Hepatocyte (in vitro differentiated cells): ENCODE results near the gene RNF32. TPM values are rescaled to one million over a fixed set of nuclear protein-coding genes. Genes with fewer than 3 reads are reported as not detected.

Experiments
- DNase-seq: peaks from one replicate; pipeline ENCODE4 v3.0.0-alpha.2; 2016; ENCODE audit warnings: low spot score
- H2AFZ ChIP-seq: fragments of 200-600 bp; sonication (generic); 2 replicates; pipeline ENCODE4 v1.6.0; 2016; ENCODE audit warnings: antibody characterized with exemption, mild to moderate bottlenecking
- H3K27ac ChIP-seq: fragments of 200-600 bp; sonication (generic); 2 replicates; pipeline ENCODE4 v1.5.1; 2016; ENCODE audit warnings: mild to moderate bottlenecking
- H3K27me3 ChIP-seq: fragments of 200-600 bp; sonication (generic); 2 replicates; pipeline ENCODE4 v1.6.1; 2016
- H3K36me3 ChIP-seq: fragments of 200-600 bp; sonication (generic); replicated peaks from 2 replicates; pipeline ENCODE4 v1.5.1; 2016; ENCODE audit warnings: low read depth; ENCODE audit not compliant: insufficient read depth
- H3K4me1 ChIP-seq: fragments of 200-600 bp; sonication (generic); 2 replicates; pipeline ENCODE4 v1.5.1; 2016; ENCODE audit warnings: mild to moderate bottlenecking, moderate library complexity; ENCODE audit not compliant: insufficient read depth
- H3K4me2 ChIP-seq: fragments of 200-600 bp; sonication (generic); 2 replicates; pipeline ENCODE4 v1.6.0; 2016
- H3K4me3 ChIP-seq: fragments of 200-600 bp; sonication (generic); 2 replicates; pipeline ENCODE4 v1.5.1; 2016; ENCODE audit warnings: mild to moderate bottlenecking
- H3K79me2 ChIP-seq: fragments of 200-600 bp; sonication (generic); 2 replicates; pipeline ENCODE4 v1.6.0; 2017; ENCODE audit warnings: mild to moderate bottlenecking
- H3K9me2 ChIP-seq: fragments of 200-600 bp; sonication (generic); replicated peaks from 2 replicates; pipeline ENCODE4 v1.6.0; 2017; ENCODE audit warnings: mild to moderate bottlenecking; ENCODE audit not compliant: insufficient read depth
- H3K9me3 ChIP-seq: fragments of 200-600 bp; sonication (generic); 2 replicates; pipeline ENCODE4 v1.5.1; 2016; ENCODE audit warnings: low read depth, mild to moderate bottlenecking
- H4K20me1 ChIP-seq: fragments of 200-600 bp; sonication (generic); 2 replicates; pipeline ENCODE4 v1.6.0; 2016; ENCODE audit warnings: mild to moderate bottlenecking; ENCODE audit not compliant: insufficient read depth, poor library complexity, severe bottlenecking
- CTCF ChIP-seq: fragments of 200-600 bp; sonication (generic); IDR thresholded peaks from 2 replicates; pipeline ENCODE4 v1.5.1; 2016; ENCODE audit warnings: antibody characterized with exemption, mild to moderate bottlenecking; ENCODE audit not compliant: poor library complexity
- EZH2 ChIP-seq: fragments of 200-600 bp; sonication (generic); IDR thresholded peaks from 2 replicates; pipeline ENCODE4 v1.6.1; 2016; ENCODE audit warnings: antibody characterized with exemption, mild to moderate bottlenecking, borderline replicate concordance
- EZH2phosphoT487 ChIP-seq: fragments of 200-600 bp; sonication (generic); IDR thresholded peaks from one replicate; pipeline ENCODE4 v1.6.1; 2018; ENCODE audit warnings: antibody characterized with exemption, mild to moderate bottlenecking, low read depth, moderate library complexity; ENCODE audit not compliant: unreplicated experiment, severe bottlenecking
- whole genome bisulfite sequencing: methylation state at CpG from one replicate; pipeline ENCODE4 v1.1.6; 2016; ENCODE audit warnings: low lambda C conversion rate; ENCODE audit errors: missing lambda C conversion rate; 5-methylcytosine and 5-hydroxymethylcytosine counted together
- polyA plus RNA-seq: library from polyadenylated mRNA; unstranded; fragments of >200 nt; fragmentation: Nextera tagmentation; extraction: Ambion mirVana; gene quantifications from 2 replicates; pipeline ENCODE4 v1.2.1, GENCODE V29; 2016
- total RNA-seq: library from RNA; depleted of rRNA; stranded (reverse); fragments of >200 nt; gene quantifications from 2 replicates; pipeline ENCODE4 v1.2.3, GENCODE V29; 2014

RNF32 gene
- total and polyA plus RNA-seq, 2 experiments from 2014 or later, result 1.4 to 2.9 TPM

GRCh38 chr7:156625580-156625979 lies 15.0 kb upstream of the RNF32 start:
- no peaks in the 10 kb centered on the region for H3K36me3 ChIP-seq

DNA sequence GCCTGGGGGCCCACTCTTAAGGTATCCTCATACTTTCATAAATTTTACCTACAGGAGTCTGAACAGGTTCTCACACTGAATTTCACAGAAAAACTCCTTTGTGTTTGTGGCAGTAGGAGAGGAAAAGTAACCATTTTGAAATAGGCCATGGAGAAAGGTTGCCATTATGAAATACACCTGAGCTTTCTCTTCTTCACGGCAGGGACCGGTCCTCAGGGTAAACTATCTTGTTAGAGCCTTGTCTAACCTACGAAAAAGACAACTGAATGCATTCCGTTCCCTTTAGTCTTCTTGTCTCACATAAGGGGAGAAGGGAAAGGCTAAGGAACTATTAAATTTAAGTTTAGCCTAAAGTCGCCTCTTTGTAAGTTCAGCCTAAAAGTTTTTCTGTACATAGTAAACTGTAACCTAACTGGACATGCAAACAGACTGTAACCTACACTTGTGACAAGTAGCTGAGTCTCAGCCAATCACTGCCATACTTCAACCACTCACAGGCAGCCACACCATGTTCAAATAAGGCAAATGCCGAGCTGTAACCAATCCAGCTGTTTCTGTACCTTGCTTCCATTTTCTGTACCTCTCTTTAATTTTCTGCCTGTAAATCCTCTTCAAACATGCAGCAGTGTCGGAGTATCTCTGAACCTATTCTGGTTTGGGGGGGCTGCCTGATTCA lies 14.2 kb upstream of the RNF32 start:
- Histone ChIP-seq H3K9me2 (no peaks in the 10 kb centered on the region), H3K9me3 (no peaks in the 10 kb centered on the region), H3K4me3 (no peak overlapping the region), H2AFZ (no peak overlapping the region), H3K79me2 (no peaks in the 10 kb centered on the region), H3K4me2 (no peak overlapping the region), H3K4me1 (no peaks in the 10 kb centered on the region), H4K20me1 (no peaks in the 10 kb centered on the region), H3K27ac (peak overlapping the region; percentile 6), H3K36me3 (no peaks in the 10 kb centered on the region), H3K27me3 (no peaks in the 10 kb centered on the region)
- no peak for DNase-seq
- 91% methylated on average over 7 of the region's 7 CpGs for WGBS
- no peak for TF ChIP-seq EZH2phosphoT487
- TF ChIP-seq CTCF, result no peak
- no peak for TF ChIP-seq EZH2

More at GRCh38 chr7:156625580-156625979, 15.0 kb upstream of the RNF32 start:
- Histone ChIP-seq H4K20me1 (no peaks in the 10 kb centered on the region), H3K9me2 (no peaks in the 10 kb centered on the region), H3K9me3 (no peaks in the 10 kb centered on the region), H3K4me1 (no peaks in the 10 kb centered on the region), H2AFZ (no peak overlapping the region), H3K27me3 (no peaks in the 10 kb centered on the region), H3K79me2 (no peaks in the 10 kb centered on the region), H3K4me2 (no peak overlapping the region), H3K27ac (no peak overlapping the region), H3K4me3 (no peak overlapping the region)
- no peak for DNase-seq
- 89% methylated on average over 1 of the region's 2 CpGs for WGBS
- no peak for TF ChIP-seq CTCF
- TF ChIP-seq EZH2phosphoT487, result no peak
- TF ChIP-seq EZH2, result no peak

DNA sequence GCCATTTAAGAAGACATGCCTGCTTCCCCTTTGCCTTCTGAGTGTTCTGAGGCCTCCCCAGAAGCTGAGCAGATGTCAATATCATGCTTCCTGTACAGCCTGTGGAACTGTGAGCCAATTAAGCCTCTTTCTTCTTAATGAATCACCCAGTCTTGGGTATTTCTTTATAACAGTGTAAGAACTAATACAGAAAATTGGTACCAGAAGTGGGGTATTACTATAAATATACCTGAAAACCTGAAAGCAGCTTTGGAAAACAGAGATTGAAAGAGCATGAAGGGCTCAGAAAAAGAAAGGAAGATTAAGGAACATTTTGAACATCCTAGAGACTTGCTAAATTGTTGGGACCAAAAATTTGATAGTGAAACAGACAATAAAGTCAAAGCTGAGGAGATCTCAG lies 12.0 kb upstream of the RNF32 start:
- H3K36me3 ChIP-seq, result no peaks in the 10 kb centered on the region
- no peaks in the 10 kb centered on the region for H3K9me3 ChIP-seq
- no peak overlapping the region for H3K4me2 ChIP-seq
- no peak overlapping the region for H3K27ac ChIP-seq
- no peaks in the 10 kb centered on the region for H4K20me1 ChIP-seq
- no peaks in the 10 kb centered on the region for H3K27me3 ChIP-seq
- no peaks in the 10 kb centered on the region for H3K9me2 ChIP-seq
- H3K4me1 ChIP-seq, result no peaks in the 10 kb centered on the region
- H3K79me2 ChIP-seq, result no peaks in the 10 kb centered on the region
- H3K4me3 ChIP-seq, result no peak overlapping the region
- no peak for DNase-seq
- TF ChIP-seq CTCF, result no peak
- TF ChIP-seq EZH2, result no peak
- no peak for TF ChIP-seq EZH2phosphoT487
- H2AFZ ChIP-seq, result no peak overlapping the region

DNA sequence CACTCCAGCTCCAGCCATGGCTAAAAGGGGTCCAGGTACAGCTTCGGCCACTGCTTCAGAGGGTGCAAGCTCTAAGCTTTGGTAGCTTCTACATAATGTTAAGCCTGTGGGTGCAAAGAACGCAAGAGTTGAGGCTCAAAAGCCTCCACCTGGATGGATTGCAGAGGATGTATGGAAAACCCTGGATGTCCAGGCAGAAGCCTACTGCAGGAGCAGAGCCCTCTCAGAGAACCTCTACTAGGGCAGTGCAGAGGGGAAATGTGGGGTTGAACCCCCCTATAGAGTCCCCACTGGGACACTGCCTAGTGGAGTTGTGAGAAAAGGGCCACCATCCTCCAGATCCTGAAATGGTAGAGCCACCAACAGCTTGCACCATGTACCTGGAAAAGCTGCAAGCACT lies 10.7 kb upstream of the RNF32 start:
- no peak overlapping the region for H2AFZ ChIP-seq
- no peak overlapping the region for H3K4me2 ChIP-seq
- no peaks in the 10 kb centered on the region for H3K27me3 ChIP-seq
- H3K27ac ChIP-seq, result no peak overlapping the region
- DNase-seq, result no peak
- H3K79me2 ChIP-seq, result no peaks in the 10 kb centered on the region
- no peaks in the 10 kb centered on the region for H4K20me1 ChIP-seq
- H3K9me3 ChIP-seq, result no peaks in the 10 kb centered on the region
- TF ChIP-seq CTCF (no peak), EZH2 (no peak), EZH2phosphoT487 (no peak)
- no peaks in the 10 kb centered on the region for H3K9me2 ChIP-seq
- no peaks in the 10 kb centered on the region for H3K4me1 ChIP-seq
- no peak overlapping the region for H3K4me3 ChIP-seq
- H3K36me3 ChIP-seq, result no peaks in the 10 kb centered on the region
- 95% methylated on average over 2 of the region's 2 CpGs for WGBS
